ENCODE measurements around the gene DNAJC7.
"Not testable (repeated sequence)": the region's sequence is repeated elsewhere in the genome, so short reads cannot be mapped to it uniquely, and the experiment has no call there.

GRCh38 chr17:41931715-41932114 is 85.5 kb downstream of the DNAJC7 start:
- not testable (repeated sequence) for TF ChIP-seq RAD21 (IDR thresholded peaks at IDR 0.05; ENCODE audit: low read length); SMC3 (IDR thresholded peaks at IDR 0.05; ENCODE audit: low read depth, low read length); FOXJ3 (CRISPR knock-in tag; IDR thresholded peaks at IDR 0.05); EZH2phosphoT487 (IDR thresholded peaks at IDR 0.05; ENCODE audit: borderline replicate concordance, low read depth); TAF1 (IDR thresholded peaks at IDR 0.05; ENCODE audit: borderline replicate concordance, low read depth, low read length); GABPA (IDR thresholded peaks at IDR 0.05; ENCODE audit: low read depth); ELF1 (IDR thresholded peaks at IDR 0.05); FOSL2 (IDR thresholded peaks at IDR 0.05; ENCODE audit: borderline replicate concordance, low read depth); TCF12 (IDR thresholded peaks at IDR 0.05)
- TF ChIP-seq, protein P1, sequence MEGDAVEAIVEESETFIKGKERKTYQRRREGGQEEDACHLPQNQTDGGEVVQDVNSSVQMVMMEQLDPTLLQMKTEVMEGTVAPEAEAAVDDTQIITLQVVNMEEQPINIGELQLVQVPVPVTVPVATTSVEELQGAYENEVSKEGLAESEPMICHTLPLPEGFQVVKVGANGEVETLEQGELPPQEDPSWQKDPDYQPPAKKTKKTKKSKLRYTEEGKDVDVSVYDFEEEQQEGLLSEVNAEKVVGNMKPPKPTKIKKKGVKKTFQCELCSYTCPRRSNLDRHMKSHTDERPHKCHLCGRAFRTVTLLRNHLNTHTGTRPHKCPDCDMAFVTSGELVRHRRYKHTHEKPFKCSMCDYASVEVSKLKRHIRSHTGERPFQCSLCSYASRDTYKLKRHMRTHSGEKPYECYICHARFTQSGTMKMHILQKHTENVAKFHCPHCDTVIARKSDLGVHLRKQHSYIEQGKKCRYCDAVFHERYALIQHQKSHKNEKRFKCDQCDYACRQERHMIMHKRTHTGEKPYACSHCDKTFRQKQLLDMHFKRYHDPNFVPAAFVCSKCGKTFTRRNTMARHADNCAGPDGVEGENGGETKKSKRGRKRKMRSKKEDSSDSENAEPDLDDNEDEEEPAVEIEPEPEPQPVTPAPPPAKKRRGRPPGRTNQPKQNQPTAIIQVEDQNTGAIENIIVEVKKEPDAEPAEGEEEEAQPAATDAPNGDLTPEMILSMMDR (IDR thresholded peaks at IDR 0.05) = not testable (repeated sequence)
- TF ChIP-seq, protein P2, sequence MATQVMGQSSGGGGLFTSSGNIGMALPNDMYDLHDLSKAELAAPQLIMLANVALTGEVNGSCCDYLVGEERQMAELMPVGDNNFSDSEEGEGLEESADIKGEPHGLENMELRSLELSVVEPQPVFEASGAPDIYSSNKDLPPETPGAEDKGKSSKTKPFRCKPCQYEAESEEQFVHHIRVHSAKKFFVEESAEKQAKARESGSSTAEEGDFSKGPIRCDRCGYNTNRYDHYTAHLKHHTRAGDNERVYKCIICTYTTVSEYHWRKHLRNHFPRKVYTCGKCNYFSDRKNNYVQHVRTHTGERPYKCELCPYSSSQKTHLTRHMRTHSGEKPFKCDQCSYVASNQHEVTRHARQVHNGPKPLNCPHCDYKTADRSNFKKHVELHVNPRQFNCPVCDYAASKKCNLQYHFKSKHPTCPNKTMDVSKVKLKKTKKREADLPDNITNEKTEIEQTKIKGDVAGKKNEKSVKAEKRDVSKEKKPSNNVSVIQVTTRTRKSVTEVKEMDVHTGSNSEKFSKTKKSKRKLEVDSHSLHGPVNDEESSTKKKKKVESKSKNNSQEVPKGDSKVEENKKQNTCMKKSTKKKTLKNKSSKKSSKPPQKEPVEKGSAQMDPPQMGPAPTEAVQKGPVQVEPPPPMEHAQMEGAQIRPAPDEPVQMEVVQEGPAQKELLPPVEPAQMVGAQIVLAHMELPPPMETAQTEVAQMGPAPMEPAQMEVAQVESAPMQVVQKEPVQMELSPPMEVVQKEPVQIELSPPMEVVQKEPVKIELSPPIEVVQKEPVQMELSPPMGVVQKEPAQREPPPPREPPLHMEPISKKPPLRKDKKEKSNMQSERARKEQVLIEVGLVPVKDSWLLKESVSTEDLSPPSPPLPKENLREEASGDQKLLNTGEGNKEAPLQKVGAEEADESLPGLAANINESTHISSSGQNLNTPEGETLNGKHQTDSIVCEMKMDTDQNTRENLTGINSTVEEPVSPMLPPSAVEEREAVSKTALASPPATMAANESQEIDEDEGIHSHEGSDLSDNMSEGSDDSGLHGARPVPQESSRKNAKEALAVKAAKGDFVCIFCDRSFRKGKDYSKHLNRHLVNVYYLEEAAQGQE (IDR thresholded peaks at IDR 0.05; ENCODE audit: low read depth, low read length) = not testable (repeated sequence)
